ENCODE measurements around the gene OXLD1.

The OXLD1 gene

DNA sequence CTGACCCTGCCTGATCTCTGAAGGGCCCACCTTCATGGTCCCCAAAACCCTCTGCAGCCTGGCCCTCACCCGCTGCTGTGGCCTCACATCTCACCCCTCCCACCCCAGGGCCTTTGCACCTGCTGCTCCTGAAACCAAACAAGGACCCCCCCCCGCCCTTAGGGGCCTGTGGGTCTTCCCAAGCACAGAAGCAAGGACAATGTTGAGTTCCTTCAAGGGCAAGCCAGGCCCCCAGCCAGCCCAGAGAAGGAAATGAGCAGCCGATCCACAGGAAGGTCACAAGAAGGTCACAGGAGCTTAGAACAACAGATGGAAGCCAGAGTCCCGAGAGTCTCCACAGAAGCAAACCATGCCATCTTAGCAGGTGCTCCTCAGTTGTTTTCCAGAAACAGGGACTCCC lies 9.6 kb downstream of the OXLD1 start:
- CTCF ChIA-PET = no interaction called here
- no peak overlapping the region for H3K4me3 ChIP-seq (ENCODE audit: low read depth, low read length)
- POLR2A ChIA-PET = interaction anchor here (0.6 kb wide), 2 partner anchors 19 to 69 kb away, joined by 3 read pairs; no protein-coding TSS in a partner anchor
- H3K4me1 ChIP-seq (ENCODE audit: control insufficient read depth, insufficient read depth, low read length) = no peaks in the 10 kb centered on the region
- peak; percentile 97 for TF ChIP-seq ZNF623 (tag by site-specific recombination; IDR thresholded peaks at IDR 0.05)
- TF ChIP-seq, protein P1, sequence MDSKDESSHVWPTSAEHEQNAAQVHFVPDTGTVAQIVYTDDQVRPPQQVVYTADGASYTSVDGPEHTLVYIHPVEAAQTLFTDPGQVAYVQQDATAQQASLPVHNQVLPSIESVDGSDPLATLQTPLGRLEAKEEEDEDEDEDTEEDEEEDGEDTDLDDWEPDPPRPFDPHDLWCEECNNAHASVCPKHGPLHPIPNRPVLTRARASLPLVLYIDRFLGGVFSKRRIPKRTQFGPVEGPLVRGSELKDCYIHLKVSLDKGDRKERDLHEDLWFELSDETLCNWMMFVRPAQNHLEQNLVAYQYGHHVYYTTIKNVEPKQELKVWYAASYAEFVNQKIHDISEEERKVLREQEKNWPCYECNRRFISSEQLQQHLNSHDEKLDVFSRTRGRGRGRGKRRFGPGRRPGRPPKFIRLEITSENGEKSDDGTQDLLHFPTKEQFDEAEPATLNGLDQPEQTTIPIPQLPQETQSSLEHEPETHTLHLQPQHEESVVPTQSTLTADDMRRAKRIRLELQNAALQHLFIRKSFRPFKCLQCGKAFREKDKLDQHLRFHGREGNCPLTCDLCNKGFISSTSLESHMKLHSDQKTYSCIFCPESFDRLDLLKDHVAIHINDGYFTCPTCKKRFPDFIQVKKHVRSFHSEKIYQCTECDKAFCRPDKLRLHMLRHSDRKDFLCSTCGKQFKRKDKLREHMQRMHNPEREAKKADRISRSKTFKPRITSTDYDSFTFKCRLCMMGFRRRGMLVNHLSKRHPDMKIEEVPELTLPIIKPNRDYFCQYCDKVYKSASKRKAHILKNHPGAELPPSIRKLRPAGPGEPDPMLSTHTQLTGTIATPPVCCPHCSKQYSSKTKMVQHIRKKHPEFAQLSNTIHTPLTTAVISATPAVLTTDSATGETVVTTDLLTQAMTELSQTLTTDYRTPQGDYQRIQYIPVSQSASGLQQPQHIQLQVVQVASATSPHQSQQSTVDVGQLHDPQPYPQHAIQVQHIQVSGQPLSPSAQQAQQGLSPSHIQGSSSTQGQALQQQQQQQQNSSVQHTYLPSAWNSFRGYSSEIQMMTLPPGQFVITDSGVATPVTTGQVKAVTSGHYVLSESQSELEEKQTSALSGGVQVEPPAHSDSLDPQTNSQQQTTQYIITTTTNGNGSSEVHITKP (tag by site-specific recombination; IDR thresholded peaks at IDR 0.05) = 0 out of 2 replicates have a peak, but pooled peaks have one; percentile 26
- TF ChIP-seq ZNF621 (tag by site-specific recombination; IDR thresholded peaks at IDR 0.05) = no peak
- no peaks in the 10 kb centered on the region; a peak in 1 of 3 replicates for H3K36me3 ChIP-seq (ENCODE audit: control insufficient read depth in 2 of 2, insufficient read depth in 1 of 2, low read length in 2 of 2)
- no peaks in the 10 kb centered on the region for H3K9me3 ChIP-seq (ENCODE audit: control insufficient read depth, insufficient read depth, low read depth, low read length)
- no peak overlapping the region for H3K27ac ChIP-seq (ENCODE audit: extremely low read depth, low read depth, low read length)

DNA sequence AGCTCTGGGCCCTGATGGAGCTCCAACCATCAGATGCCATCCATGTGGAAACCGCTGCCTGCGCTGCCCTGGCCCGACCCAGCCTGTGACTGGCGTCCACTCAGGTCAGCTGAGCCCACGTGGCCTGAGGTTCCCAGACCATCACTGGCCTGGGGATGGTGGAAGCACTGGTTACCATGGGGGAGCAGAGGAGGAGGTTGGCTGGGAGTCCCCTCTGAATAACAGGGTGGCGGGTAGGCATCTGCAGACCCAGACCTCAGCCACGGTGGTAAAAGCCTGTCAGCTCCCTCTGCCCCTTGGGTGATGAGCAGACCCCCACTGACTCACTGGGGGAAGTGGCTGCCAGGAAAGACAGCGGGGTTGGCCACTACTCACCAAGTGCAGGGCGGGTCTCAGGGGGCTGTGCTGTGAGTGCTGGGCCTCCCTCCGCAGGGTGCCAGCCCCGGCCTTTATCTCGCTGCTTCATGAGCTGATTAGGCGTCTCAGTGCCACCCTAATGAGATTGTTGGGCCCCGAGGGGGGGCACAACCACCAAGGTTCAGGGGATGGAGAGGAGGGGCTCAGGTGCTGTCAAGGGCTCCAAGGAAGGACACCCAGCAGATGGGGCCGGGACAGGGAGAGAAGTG lies 10.2 kb downstream of the OXLD1 start, which contains the start of gene PDE6G:
Gene PDE6G (minus strand): TSS at position 425 of the 626 bp plus-strand sequence. CDS start 3,237 bp downstream, outside the sequence.
- CTCF ChIA-PET = interaction anchor here (0.5 to 0.7 kb wide), 2 partner anchors 15 to 55 kb away, joined by 4 read pairs; no protein-coding TSS in a partner anchor
- Histone ChIP-seq H3K4me1 (ENCODE audit: control insufficient read depth, insufficient read depth, low read length) (no peaks in the 10 kb centered on the region), H3K27ac (ENCODE audit: extremely low read depth, low read depth, low read length) (no peak within 1 kb of the TSS), H3K9me3 (ENCODE audit: control insufficient read depth, insufficient read depth, low read depth, low read length) (no peaks in the 10 kb centered on the region), H3K4me3 (ENCODE audit: low read depth, low read length) (no peak within 1 kb of the TSS), H3K36me3 (ENCODE audit: control insufficient read depth in 2 of 2, insufficient read depth in 1 of 2, low read length in 2 of 2) (no peaks in the 10 kb centered on the region; a peak in 1 of 3 replicates)
- TF ChIP-seq ZNF341 (tag by site-specific recombination; IDR thresholded peaks at IDR 0.05; ENCODE audit: low read depth) = peak; percentile 75
- TF ChIP-seq ZNF514 (tag by site-specific recombination; IDR thresholded peaks at IDR 0.05) = no peak
- peak; percentile 58 for TF ChIP-seq ZIC2 (tag by site-specific recombination; IDR thresholded peaks at IDR 0.05)
- POLR2A ChIA-PET = interaction anchor here (0.6 to 1.4 kb wide), 6 partner anchors 9 to 114 kb away, joined by 3 to 6 read pairs (median 3); partner anchors contain the start of genes CCDC137 and OXLD1

DNA sequence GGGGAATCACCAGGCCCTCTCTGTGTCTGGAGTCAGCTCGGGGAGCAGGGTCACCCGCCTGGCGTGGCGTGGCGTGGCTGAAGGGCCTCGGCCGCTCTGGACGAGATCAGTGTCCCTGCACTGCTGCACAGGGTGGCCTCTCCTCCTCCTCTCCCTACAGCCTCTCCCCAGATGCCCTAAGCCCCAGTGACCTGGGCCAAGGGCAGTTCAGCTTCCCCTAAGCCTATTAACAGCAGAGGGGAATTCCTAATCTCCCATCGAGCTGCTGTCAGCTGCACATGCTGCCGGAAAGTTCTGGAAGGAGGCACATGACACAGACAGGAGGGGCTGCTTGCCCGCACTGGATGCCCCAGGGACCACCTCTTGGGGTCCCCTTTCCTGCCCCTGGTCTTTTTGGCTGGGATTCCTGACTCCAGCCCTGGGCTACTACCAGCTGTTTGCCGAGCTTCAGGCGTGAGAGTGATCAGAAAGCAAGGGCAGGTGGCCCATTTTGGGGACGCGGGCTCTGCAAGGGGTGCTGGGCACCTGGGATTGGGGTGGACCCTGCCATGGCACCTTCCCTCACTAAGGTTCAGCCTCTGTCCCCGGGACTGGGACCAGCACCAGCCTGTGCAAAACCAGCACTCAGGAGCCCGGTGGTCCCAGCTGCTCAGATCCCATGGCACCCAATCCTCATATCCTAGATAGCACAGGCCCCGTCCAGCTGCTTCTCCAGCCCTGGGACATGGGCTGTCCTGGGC lies 10.9 kb downstream of the OXLD1 start:
- Histone ChIP-seq H3K9me3 (ENCODE audit: control insufficient read depth, insufficient read depth, low read depth, low read length) (no peaks in the 10 kb centered on the region), H3K36me3 (ENCODE audit: control insufficient read depth in 2 of 2, insufficient read depth in 1 of 2, low read length in 2 of 2) (no peaks in the 10 kb centered on the region), H3K4me1 (ENCODE audit: control insufficient read depth, insufficient read depth, low read length) (no peaks in the 10 kb centered on the region), H3K27ac (ENCODE audit: extremely low read depth, low read depth, low read length) (no peak overlapping the region), H3K4me3 (ENCODE audit: low read depth, low read length) (no peak overlapping the region)
- TF ChIP-seq ZNF140 (tag by site-specific recombination; IDR thresholded peaks at IDR 0.05) (no peak), ZNF654 (tag by site-specific recombination; IDR thresholded peaks at IDR 0.05; ENCODE audit: low read depth) (no peak), KLF9 (tag by site-specific recombination; IDR thresholded peaks at IDR 0.05; ENCODE audit: low read depth) (no peak), ZNF133 (tag by site-specific recombination; IDR thresholded peaks at IDR 0.05) (no peak), ZNF658 (tag by site-specific recombination; IDR thresholded peaks at IDR 0.05) (no peak), ZNF473 (tag by site-specific recombination; IDR thresholded peaks at IDR 0.05) (no peak), ZNF266 (tag by site-specific recombination; IDR thresholded peaks at IDR 0.05; ENCODE audit: low read depth) (no peak), ZSCAN16 (tag by site-specific recombination; IDR thresholded peaks at IDR 0.05) (no peak), KLF10 (tag by site-specific recombination; IDR thresholded peaks at IDR 0.05) (no peak), ZEB2 (tag by site-specific recombination; IDR thresholded peaks at IDR 0.05) (no peak), ZNF2 (tag by site-specific recombination; IDR thresholded peaks at IDR 0.05) (no peak), ZNF571 (tag by site-specific recombination; IDR thresholded peaks at IDR 0.05) (no peak), ZNF274 (IDR thresholded peaks at IDR 0.05; ENCODE audit: low read length) (no peak), ZNF274 (tag by site-specific recombination; IDR thresholded peaks at IDR 0.05; ENCODE audit: borderline replicate concordance) (no peak), ZNF324 (tag by site-specific recombination; IDR thresholded peaks at IDR 0.05) (no peak), ZNF433 (tag by site-specific recombination; IDR thresholded peaks at IDR 0.05; ENCODE audit: low read depth) (no peak), SCRT2 (tag by site-specific recombination; IDR thresholded peaks at IDR 0.05) (no peak)
- CTCF ChIA-PET = interaction anchor here (0.5 to 0.7 kb wide), 2 partner anchors 16 to 54 kb away, joined by 4 read pairs; no protein-coding TSS in a partner anchor
- POLR2A ChIA-PET = interaction anchor here (0.5 to 1.4 kb wide), 9 partner anchors 8 to 114 kb away, joined by 3 to 6 read pairs (median 3); partner anchors contain the start of genes CCDC137 and OXLD1
